HepG2 (cell line): Measurements from ENCODE around the gene GGA2. TPM values are rescaled to one million over a fixed set of nuclear protein-coding genes. Genes with fewer than 3 reads are reported as not detected.

ENCODE experiments used
- ATAC-seq: fragments of 200-7000 bp; cut with Tn5 transposase; 3 replicates; pipeline ENCODE4 v1.9.1; 2020; ENCODE audit warnings: mild to moderate bottlenecking, moderate library complexity
- BruUV-seq: library from RNA; stranded (reverse); fragments of 400-500 nt; replicated peaks from 2 replicates; lab custom pipeline; 2021; lab: Mats Ljungman, UMichigan
- CTCF ChIA-PET: fragments of 300-600 bp; formaldehyde crosslinking; extraction: SDS; loops from one replicate; lab custom pipeline; 2021; ENCODE audit warnings: low total read pairs, inconsistent platforms, low intra/inter-chr PET ratio; lab: Yijun Ruan, JAX
- POLR2A ChIA-PET: fragments of 350-600 bp; sonication (Branson Sonifier 250); formaldehyde crosslinking; loops from one replicate; lab custom pipeline; 2020; ENCODE audit warnings: antibody characterized with exemption, inconsistent platforms; lab: Yijun Ruan, JAX
- DNase-seq: peaks from one replicate; pipeline ENCODE4 v3.0.0-alpha.2; 2015; ENCODE audit warnings: low spot score
- FAIRE-seq: peaks from 3 replicates; lab custom pipeline; 2011; peaks lifted over from hg19 to GRCh38; lab: Jason Lieb, UNC
- H2AFZ ChIP-seq: one replicate; pipeline ENCODE4 v1.6.1; 2011; ENCODE audit warnings: low read length, inconsistent platforms
- H3K27ac ChIP-seq: fragments of 300-600 bp; 3 replicates; pipeline ENCODE4 v1.8.0; 2011; ENCODE audit warnings: mixed run types, mild to moderate bottlenecking, mixed read lengths, low read length, inconsistent platforms; ENCODE audit not compliant: insufficient read depth; ENCODE audit errors: extremely low read length
- H3K27me3 ChIP-seq, 2 experiments: fragments of 200-600 bp in 1 of 2; 2 replicates in 1 of 2; 3 replicates in 1 of 2; pipeline versions ENCODE4 v1.6.0 to v1.8.0; 2011; ENCODE audit warnings: low read length in 2 of 2, mild to moderate bottlenecking in 2 of 2, moderate library complexity in 2 of 2, inconsistent platforms in 1 of 2; ENCODE audit not compliant: insufficient read depth in 2 of 2, control insufficient read depth in 1 of 2
- H3K36me3 ChIP-seq, 2 experiments: fragments of 200-600 bp in 1 of 2; replicated peaks in 1 of 2; 2 replicates in 1 of 2; 3 replicates in 1 of 2; pipeline versions ENCODE4 v1.5.1 to v1.8.0; 2011; ENCODE audit warnings: low read length in 2 of 2, inconsistent platforms in 1 of 2; ENCODE audit not compliant: insufficient read depth in 2 of 2, control insufficient read depth in 1 of 2
- H3K4me1 ChIP-seq: 2 replicates; pipeline ENCODE4 v1.5.1; 2012; ENCODE audit warnings: low read length, inconsistent platforms; ENCODE audit not compliant: insufficient read depth
- H3K4me2 ChIP-seq: 2 replicates; pipeline ENCODE4 v1.6.0; 2011; ENCODE audit warnings: low read depth, low read length, inconsistent platforms
- H3K4me3 ChIP-seq, 3 experiments: fragments of 200-600 bp in 1 of 3; sonication (generic), shearing (Covaris generic) in 1 of 3; replicated peaks in 1 of 3; 2 replicates each; pipeline ENCODE4 v1.5.1; 2011 to 2016; ENCODE audit warnings: low read length in 3 of 3, inconsistent platforms in 2 of 3, low read depth in 2 of 3, mild to moderate bottlenecking in 2 of 3, control low read depth in 1 of 3, mixed read lengths in 1 of 3; ENCODE audit not compliant: insufficient read depth in 1 of 3
- H3K79me2 ChIP-seq: one replicate; pipeline ENCODE4 v1.6.1; 2011; ENCODE audit warnings: low read length, inconsistent platforms; ENCODE audit not compliant: insufficient read depth
- H3K9ac ChIP-seq: 2 replicates; pipeline ENCODE4 v1.6.0; 2011; ENCODE audit warnings: mild to moderate bottlenecking, low read depth, low read length, inconsistent platforms; ENCODE audit not compliant: insufficient read depth
- H3K9me3 ChIP-seq: 2 replicates; pipeline ENCODE4 v1.5.1; 2012; ENCODE audit warnings: mild to moderate bottlenecking, low read length
- H4K20me1 ChIP-seq: 2 replicates; pipeline ENCODE4 v1.6.0; 2011; ENCODE audit warnings: inconsistent platforms, mild to moderate bottlenecking, low read length, moderate library complexity; ENCODE audit not compliant: insufficient read depth
- CREB1 ChIP-seq, 2 experiments: fragments of 450-650 bp in 1 of 2; IDR thresholded peaks; 2 replicates each; pipeline ENCODE4 v1.6.1; 2016 to 2017; ENCODE audit warnings: control low read depth in 1 of 2, mild to moderate bottlenecking in 1 of 2, missing compliant biosample characterization in 1 of 2, missing genetic modification characterization in 1 of 2
- MYPOP ChIP-seq: sonication (generic); formaldehyde crosslinking; IDR thresholded peaks from 2 replicates; pipeline ENCODE4 v1.8.1; 2023; ENCODE audit warnings: mild to moderate bottlenecking, moderate library complexity, missing genetic modification reagents
- PHF21A ChIP-seq: sonication (generic); formaldehyde crosslinking; IDR thresholded peaks from 2 replicates; pipeline ENCODE4 v1.5.0; 2020; ENCODE audit warnings: mild to moderate bottlenecking, missing genetic modification reagents
- POLR2G ChIP-seq: fragments of 200-400 bp; formaldehyde crosslinking; IDR thresholded peaks from 2 replicates; pipeline ENCODE4 v1.6.1; 2018; ENCODE audit warnings: mild to moderate bottlenecking, low read depth, low read length, moderate library complexity
- ZBTB25 ChIP-seq: IDR thresholded peaks from 2 replicates; pipeline ENCODE4 v1.6.1; 2018; ENCODE audit warnings: missing genetic modification reagents
- ZC3H13 ChIP-seq: sonication (generic); formaldehyde crosslinking; IDR thresholded peaks from 2 replicates; pipeline ENCODE4 v1.8.1; 2023; ENCODE audit warnings: mild to moderate bottlenecking, missing genetic modification reagents, moderate library complexity
- ZKSCAN1 ChIP-seq: fragments of 150-350 bp; IDR thresholded peaks from 2 replicates; pipeline ENCODE4 v1.6.1; 2014; ENCODE audit warnings: low read length
- ZNF552 ChIP-seq: sonication (generic); formaldehyde crosslinking; IDR thresholded peaks from 2 replicates; pipeline ENCODE4 v1.9.0; 2022; ENCODE audit warnings: missing genetic modification reagents, mild to moderate bottlenecking, borderline replicate concordance
- ZNF607 ChIP-seq: sonication (generic); formaldehyde crosslinking; IDR thresholded peaks from 2 replicates; pipeline ENCODE4 v1.5.1; 2020; ENCODE audit warnings: missing genetic modification reagents, mild to moderate bottlenecking, borderline replicate concordance
- ZNF766 ChIP-seq: sonication (generic); formaldehyde crosslinking; IDR thresholded peaks from 2 replicates; pipeline ENCODE4 v1.5.0; 2020; ENCODE audit warnings: missing genetic modification reagents, borderline replicate concordance
- WGBS: methylation state at CpG from one replicate; pipeline ENCODE4 v1.1.6; 2017; ENCODE audit warnings: low lambda C conversion rate; 5-methylcytosine and 5-hydroxymethylcytosine counted together
- in situ Hi-C: cut with HindIII; loops from 2 replicates; pipeline ENCODE4 v1.10.0; 2017; ENCODE audit warnings: low pct_unique_long_range_greater_than_20kb; ENCODE audit not compliant: extremely low pct_ligation_motif_present
- intact Hi-C: fragments of 100-400 bp; cut with micrococcal nuclease; formaldehyde crosslinking; loops from one replicate; pipeline ENCODE4 v1.10.0; 2022; ENCODE audit not compliant: unreplicated experiment
- polyA plus RNA-seq, 8 experiments: library from polyadenylated mRNA; depleted of rRNA in 3 of 8; stranded (reverse) in 7 of 8; unstranded in 1 of 8; fragments of >200 nt; fragmentation: Illumina TruSeq in 4 of 8; extraction: Trizol in 4 of 8; gene quantifications; 2 replicates each; pipeline versions ENCODE4 v1.2.1 to v1.2.3, GENCODE V29; 2011 to 2016; ENCODE audit warnings: low read depth in 4 of 8, missing spikeins in 1 of 8, mixed read lengths in 1 of 8; ENCODE audit not compliant: insufficient read depth in 1 of 8
- total RNA-seq, 5 experiments: library from RNA; depleted of rRNA; stranded (reverse); fragments of >200 nt; fragmentation: Illumina TruSeq; extraction: Trizol; gene quantifications; 2 replicates each; pipeline ENCODE4 v1.2.3, GENCODE V29; 2016; ENCODE audit warnings: low read depth in 1 of 5
- TF ChIP-seq, protein P1 (sequence below): sonication (generic); formaldehyde crosslinking; IDR thresholded peaks from 2 replicates; pipeline ENCODE4 v1.4.0; 2020; ENCODE audit warnings: missing genetic modification reagents
- TF ChIP-seq, protein P2 (sequence below): IDR thresholded peaks from 2 replicates; pipeline ENCODE4 v1.6.1; 2016; ENCODE audit warnings: low read depth

GGA2 gene
- total and polyA plus RNA-seq, 2 of the 13 experiments (the other 11 are each of a cell fraction or from before 2014, with no cell fraction given): 51.5 to 69.8 TPM

- in situ Hi-C loops: no loop called here
- no peaks in the 10 kb centered on the region for H3K27me3 ChIP-seq
- TF ChIP-seq CREB1 (IDR thresholded peaks at IDR 0.05): 0 out of 2 replicates have a peak, but pooled peaks have one; percentile 22
- TF ChIP-seq CREB1 (CRISPR knock-in tag; IDR thresholded peaks at IDR 0.05): no peak
- peak; percentile 83 for TF ChIP-seq ZKSCAN1
- TF ChIP-seq ZBTB25 (CRISPR knock-in tag): no peak
- TF ChIP-seq, all 625 proteins: peak for 2
- Histone ChIP-seq H3K9me3 (no peaks in the 10 kb centered on the region), H3K4me3 (no peak overlapping the region), H3K4me2 (no peak overlapping the region), H3K36me3 (peaks cover 35 to 64% of the 10 kb centered on the region in 2 experiments), H3K27ac (no peak overlapping the region), H3K9ac (no peak overlapping the region), H2AFZ (no peak overlapping the region), H4K20me1 (no peaks in the 10 kb centered on the region), H3K79me2 (no peaks in the 10 kb centered on the region), H3K4me1 (no peaks in the 10 kb centered on the region)
- 95% methylated on average over 4 of the region's 4 CpGs for WGBS
- ATAC-seq (no peak; the same call in 2 of the 3 replicates), FAIRE-seq (no peak), DNase-seq (no peak)
- POLR2A ChIA-PET: no interaction called here
- CTCF ChIA-PET: no interaction called here
- intact Hi-C loops: no loop called here
- no TSS peak for BruUV-seq
Measured at GRCh38 chr16:23466162-23466885, 44.0 kb downstream of the GGA2 start.

GRCh38 chr16:23465179-23465578 lies 45.1 kb downstream of the GGA2 start:
- no TSS peak for BruUV-seq
- H3K79me2 ChIP-seq: no peaks in the 10 kb centered on the region
- no peak for FAIRE-seq
- H3K27me3 ChIP-seq: no peaks in the 10 kb centered on the region
- peak; percentile 4; the same call in 1 of the 3 replicates for ATAC-seq
- intact Hi-C loops (no loop called here), in situ Hi-C loops (no loop called here)
- H3K4me1 ChIP-seq: no peaks in the 10 kb centered on the region
- H2AFZ ChIP-seq: no peak overlapping the region
- no peak overlapping the region for H3K27ac ChIP-seq
- ChIA-PET POLR2A (interaction anchor here (1.2 kb wide), 1 partner anchor 13 kb away, joined by 5 read pairs; the partner anchor contains the start of gene COG7), CTCF (no interaction called here)
- no peaks in the 10 kb centered on the region for H4K20me1 ChIP-seq
- 98% methylated on average over 2 of the region's 2 CpGs for WGBS
- H3K36me3 ChIP-seq: peaks cover 32 to 62% of the 10 kb centered on the region in 2 experiments
- H3K4me3 ChIP-seq: no peak overlapping the region
- H3K9ac ChIP-seq: no peak overlapping the region
- H3K4me2 ChIP-seq: no peak overlapping the region
- no peaks in the 10 kb centered on the region for H3K9me3 ChIP-seq
- no peak for DNase-seq
- TF ChIP-seq MYPOP (CRISPR knock-in tag) (no peak), ZNF607 (CRISPR knock-in tag) (0 out of 2 replicates have a peak, but pooled peaks have one; percentile 3), ZNF552 (no peak), ZC3H13 (CRISPR knock-in tag) (peak; percentile 5; the same call in 1 of the 2 replicates), ZNF766 (CRISPR knock-in tag) (no peak), PHF21A (CRISPR knock-in tag) (no peak), POLR2G (peak; percentile 46; the same call in 1 of the 2 replicates)
- TF ChIP-seq, protein P1, sequence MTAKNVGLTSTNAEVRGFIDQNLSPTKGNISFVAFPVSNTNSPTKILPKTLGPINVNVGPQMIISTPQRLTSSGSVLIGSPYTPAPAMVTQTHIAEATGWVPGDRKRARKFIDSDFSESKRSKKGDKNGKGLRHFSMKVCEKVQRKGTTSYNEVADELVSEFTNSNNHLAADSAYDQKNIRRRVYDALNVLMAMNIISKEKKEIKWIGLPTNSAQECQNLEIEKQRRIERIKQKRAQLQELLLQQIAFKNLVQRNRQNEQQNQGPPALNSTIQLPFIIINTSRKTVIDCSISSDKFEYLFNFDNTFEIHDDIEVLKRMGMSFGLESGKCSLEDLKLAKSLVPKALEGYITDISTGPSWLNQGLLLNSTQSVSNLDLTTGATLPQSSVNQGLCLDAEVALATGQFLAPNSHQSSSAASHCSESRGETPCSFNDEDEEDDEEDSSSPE: no peak
- TF ChIP-seq, protein P2, sequence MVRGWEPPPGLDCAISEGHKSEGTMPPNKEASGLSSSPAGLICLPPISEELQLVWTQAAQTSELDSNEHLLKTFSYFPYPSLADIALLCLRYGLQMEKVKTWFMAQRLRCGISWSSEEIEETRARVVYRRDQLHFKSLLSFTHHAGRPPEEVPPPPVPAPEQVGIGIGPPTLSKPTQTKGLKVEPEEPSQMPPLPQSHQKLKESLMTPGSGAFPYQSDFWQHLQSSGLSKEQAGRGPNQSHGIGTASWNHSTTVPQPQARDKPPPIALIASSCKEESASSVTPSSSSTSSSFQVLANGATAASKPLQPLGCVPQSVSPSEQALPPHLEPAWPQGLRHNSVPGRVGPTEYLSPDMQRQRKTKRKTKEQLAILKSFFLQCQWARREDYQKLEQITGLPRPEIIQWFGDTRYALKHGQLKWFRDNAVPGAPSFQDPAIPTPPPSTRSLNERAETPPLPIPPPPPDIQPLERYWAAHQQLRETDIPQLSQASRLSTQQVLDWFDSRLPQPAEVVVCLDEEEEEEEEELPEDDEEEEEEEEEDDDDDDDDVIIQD (CRISPR knock-in tag): no peak
